ENCODE data around the gene CABLES1. TPM values are rescaled to one million over a fixed set of nuclear protein-coding genes. Genes with fewer than 3 reads are reported as not detected.

CABLES1 gene
- total and polyA plus RNA-seq, 2 of the 4 experiments (the other 2 are of a cell fraction) = 4.7 to 5.7 TPM

DNA sequence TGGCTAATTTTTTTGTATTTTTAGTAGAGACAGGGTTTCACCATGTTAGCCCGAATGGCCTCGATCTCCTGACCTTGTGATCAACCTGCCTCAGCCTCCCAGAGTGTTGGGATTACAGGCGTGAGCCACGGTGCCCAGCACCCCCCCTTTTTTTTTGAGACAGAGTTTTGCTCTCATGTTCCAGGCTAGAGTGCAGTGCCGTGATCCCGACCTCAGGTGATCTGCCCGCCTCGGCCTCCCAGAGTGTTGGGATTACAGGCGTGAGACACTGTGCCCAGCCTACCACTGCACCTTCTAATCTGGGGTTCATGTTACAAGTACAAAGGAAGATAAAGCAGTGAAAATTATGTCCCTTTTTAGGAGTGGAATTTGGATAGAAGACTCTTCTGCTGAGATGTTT is 41.5 kb upstream of the CABLES1 start:
- Histone ChIP-seq H2BK120ac (ENCODE audit: low read depth, low read length) (no peak overlapping the region), H4K5ac (ENCODE audit: low read depth, low read length) (no peak overlapping the region), H4K91ac (ENCODE audit: insufficient read depth, low read depth, low read length) (no peak overlapping the region), H4K20me1 (ENCODE audit: insufficient read depth, low read length) (no peaks in the 10 kb centered on the region), H3K36me3 (ENCODE audit: control insufficient read depth, insufficient read depth, low read length) (no peaks in the 10 kb centered on the region), H3K4me2 (ENCODE audit: low read depth, low read length) (no peak overlapping the region), H3K14ac (replicated peaks; ENCODE audit: low read depth, low read length) (no peak overlapping the region), H3K9me3 (ENCODE audit: control insufficient read depth, insufficient read depth, low read length) (no peaks in the 10 kb centered on the region), H2BK20ac (ENCODE audit: low read depth, low read length) (no peak overlapping the region), H3K23ac (ENCODE audit: low read depth, low read length) (no peak overlapping the region), H3K9ac (ENCODE audit: low read depth, low read length) (no peak overlapping the region), H2AK9ac (replicated peaks; ENCODE audit: low read depth, low read length, poor library complexity) (no peak overlapping the region), H3K56ac (ENCODE audit: extremely low read depth, insufficient read depth, low read length) (no peak overlapping the region), H3K9me1 (ENCODE audit: insufficient read depth, low read length) (no peaks in the 10 kb centered on the region), H3K27me3 (ENCODE audit: control insufficient read depth, insufficient read depth, low read length) (no peaks in the 10 kb centered on the region), H2BK5ac (ENCODE audit: low read depth, low read length, poor library complexity, severe bottlenecking) (no peak overlapping the region), H3K4me3 (ENCODE audit: insufficient read depth, low read depth, low read length) (no peak overlapping the region), H2AFZ (replicated peaks; ENCODE audit: low read length, poor library complexity) (no peak overlapping the region), H2BK15ac (ENCODE audit: low read depth, low read length) (peak overlapping the region; percentile 78; the same call in 1 of the 3 replicates), H3K4ac (ENCODE audit: low read depth, low read length) (no peak overlapping the region), H2AK5ac (ENCODE audit: low read depth, low read length) (peak overlapping the region; percentile 30; the same call in 1 of the 2 replicates), H4K8ac (ENCODE audit: low read depth in 2 of 2, low read length in 2 of 2) (no peak overlapping the region), H3K79me1 (ENCODE audit: low read depth in 1 of 2, low read length in 2 of 2) (no peaks in the 10 kb centered on the region), H3K18ac (ENCODE audit: low read depth, low read length) (no peak overlapping the region), H3K4me1 (ENCODE audit: control insufficient read depth, insufficient read depth, low read length) (peaks cover 7% of the 10 kb centered on the region), H3K27ac (ENCODE audit: insufficient read depth, low read length) (no peak overlapping the region)
- DNase-seq (no peak), ATAC-seq (ENCODE audit: low read depth) (no peak)
- in situ Hi-C loops (cut with MboI; ENCODE audit: low sequenced_read_pairs) (no loop called here), dilution Hi-C loops (cut with HindIII; ENCODE audit: low sequenced_read_pairs, unreplicated experiment) (no loop called here), intact Hi-C loops (cut with micrococcal nuclease) (no loop called here)
- BruUV-seq (replicated peaks) = no TSS peak
- ChIA-PET CTCF (no interaction called here), POLR2A (ENCODE audit: unreplicated experiment) (no interaction called here)
- WGBS, 2 experiments (ENCODE audit: extremely low coverage in 2 of 2, insufficient read length in 1 of 2) = 83% methylated on average over 2 of the region's 9 CpGs; no CpG with 5 or more reads in 1 of the 2 experiments
- TF ChIP-seq FOS (IDR thresholded peaks at IDR 0.05; ENCODE audit: low read depth, low read length) = no peak
- TF ChIP-seq USF2 (IDR thresholded peaks at IDR 0.05; ENCODE audit: low read depth, low read length) = no peak
- no peak for TF ChIP-seq CEBPB (IDR thresholded peaks at IDR 0.05; ENCODE audit: low read depth, low read length)
- TF ChIP-seq SMC3 (IDR thresholded peaks at IDR 0.05; ENCODE audit: low read depth, low read length) = no peak
- no peak for TF ChIP-seq RAD21 (IDR thresholded peaks at IDR 0.05; ENCODE audit: low read length)
- no peak for TF ChIP-seq MXI1 (IDR thresholded peaks at IDR 0.05; ENCODE audit: borderline replicate concordance, low read depth, low read length)
- TF ChIP-seq NFE2L2 (IDR thresholded peaks at IDR 0.05; ENCODE audit: low read depth, low read length) = no peak
- no peak for TF ChIP-seq ELK1 (IDR thresholded peaks at IDR 0.05; ENCODE audit: borderline replicate concordance, low read depth, low read length)
- no peak for TF ChIP-seq RCOR1 (IDR thresholded peaks at IDR 0.05; ENCODE audit: insufficient replicate concordance, low read length)
- no peak for TF ChIP-seq MAZ (IDR thresholded peaks at IDR 0.05; ENCODE audit: borderline replicate concordance, low read depth, low read length)
